ENCODE data around the gene ACTRT2.

ACTRT2 gene

GRCh38 chr1:2975466-2976179, 45.6 kb upstream of the ACTRT2 start:
- Histone ChIP-seq H3K36me3 (ENCODE audit: low read length) (no peaks in the 10 kb centered on the region), H3F3A (ENCODE audit: insufficient read depth) (no peaks in the 10 kb centered on the region), H3K9me2 (replicated peaks; ENCODE audit: insufficient read depth, low read length) (no peaks in the 10 kb centered on the region), H3K79me2 (ENCODE audit: insufficient read depth, low read length) (no peaks in the 10 kb centered on the region), H3K9me3 (ENCODE audit: insufficient read depth, low read length) (no peaks in the 10 kb centered on the region), H3K27ac (ENCODE audit: low read depth, low read length) (no peak overlapping the region), H3K4me2 (ENCODE audit: low read depth, low read length, poor library complexity, severe bottlenecking) (no peak overlapping the region), H3K9ac (ENCODE audit: low read length) (no peak overlapping the region), H2AFZ (ENCODE audit: low read depth, low read length, severe bottlenecking) (no peak overlapping the region), H3K4me3 (ENCODE audit: insufficient read depth, low read length, poor library complexity, severe bottlenecking) (no peak overlapping the region), H3K27me3 (ENCODE audit: low read length) (no peaks in the 10 kb centered on the region), H4K20me1 (ENCODE audit: low read depth, low read length) (no peaks in the 10 kb centered on the region)
- TF ChIP-seq EZH2phosphoT487 (conservative IDR thresholded peaks at IDR 0.05; ENCODE audit: low read length): no peak
- TF ChIP-seq CTCF (IDR thresholded peaks at IDR 0.05; ENCODE audit: insufficient read depth, low read length, poor library complexity, severe bottlenecking): no peak

DNA sequence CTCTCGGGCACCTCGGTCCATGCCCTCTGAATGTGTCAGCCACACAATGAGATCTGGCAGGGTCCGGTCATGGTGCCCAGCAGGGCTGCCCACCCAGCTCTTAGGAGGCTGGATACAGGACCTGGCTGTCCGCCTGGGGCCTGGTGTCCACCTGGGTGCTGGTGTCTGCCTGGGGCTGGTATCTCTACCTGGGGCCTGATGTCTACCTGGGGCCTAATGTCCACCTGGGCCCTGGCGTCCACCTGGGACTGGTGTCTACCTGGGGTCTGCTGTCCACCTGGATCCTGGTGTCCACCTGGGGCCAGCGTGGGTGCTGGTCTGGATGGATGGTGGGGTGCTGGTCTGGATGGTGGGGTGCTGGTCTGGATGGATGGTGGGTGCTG, 45.1 kb upstream of the ACTRT2 start:
- H3K9ac ChIP-seq (ENCODE audit: low read length): no peak overlapping the region
- no peaks in the 10 kb centered on the region for H3F3A ChIP-seq (ENCODE audit: insufficient read depth)
- H3K9me2 ChIP-seq (replicated peaks; ENCODE audit: insufficient read depth, low read length): no peaks in the 10 kb centered on the region
- H3K9me3 ChIP-seq (ENCODE audit: insufficient read depth, low read length): no peaks in the 10 kb centered on the region
- no peaks in the 10 kb centered on the region for H3K36me3 ChIP-seq (ENCODE audit: low read length)
- H3K4me3 ChIP-seq (ENCODE audit: insufficient read depth, low read length, poor library complexity, severe bottlenecking): no peak overlapping the region
- no peaks in the 10 kb centered on the region for H3K79me2 ChIP-seq (ENCODE audit: insufficient read depth, low read length)
- H3K4me2 ChIP-seq (ENCODE audit: low read depth, low read length, poor library complexity, severe bottlenecking): no peak overlapping the region
- no peaks in the 10 kb centered on the region for H3K27me3 ChIP-seq (ENCODE audit: low read length)
- H3K27ac ChIP-seq (ENCODE audit: low read depth, low read length): no peak overlapping the region
- H4K20me1 ChIP-seq (ENCODE audit: low read depth, low read length): no peaks in the 10 kb centered on the region
- H2AFZ ChIP-seq (ENCODE audit: low read depth, low read length, severe bottlenecking): no peak overlapping the region
- TF ChIP-seq EZH2phosphoT487 (conservative IDR thresholded peaks at IDR 0.05; ENCODE audit: low read length) (no peak), CTCF (IDR thresholded peaks at IDR 0.05; ENCODE audit: insufficient read depth, low read length, poor library complexity, severe bottlenecking) (no peak)

GRCh38 chr1:2977886-2978611, 43.2 kb upstream of the ACTRT2 start:
- no peaks in the 10 kb centered on the region for H3K9me2 ChIP-seq (replicated peaks; ENCODE audit: insufficient read depth, low read length)
- H3K4me2 ChIP-seq (ENCODE audit: low read depth, low read length, poor library complexity, severe bottlenecking): no peak overlapping the region
- no peak overlapping the region for H2AFZ ChIP-seq (ENCODE audit: low read depth, low read length, severe bottlenecking)
- no peaks in the 10 kb centered on the region for H3K79me2 ChIP-seq (ENCODE audit: insufficient read depth, low read length)
- no peaks in the 10 kb centered on the region for H3K36me3 ChIP-seq (ENCODE audit: low read length)
- no peak overlapping the region for H3K27ac ChIP-seq (ENCODE audit: low read depth, low read length)
- H3F3A ChIP-seq (ENCODE audit: insufficient read depth): no peaks in the 10 kb centered on the region
- no peaks in the 10 kb centered on the region for H3K9me3 ChIP-seq (ENCODE audit: insufficient read depth, low read length)
- no peak overlapping the region for H3K9ac ChIP-seq (ENCODE audit: low read length)
- H3K4me3 ChIP-seq (ENCODE audit: insufficient read depth, low read length, poor library complexity, severe bottlenecking): no peak overlapping the region
- H4K20me1 ChIP-seq (ENCODE audit: low read depth, low read length): no peaks in the 10 kb centered on the region
- H3K27me3 ChIP-seq (ENCODE audit: low read length): no peaks in the 10 kb centered on the region
- TF ChIP-seq EZH2phosphoT487 (conservative IDR thresholded peaks at IDR 0.05; ENCODE audit: low read length) (no peak), CTCF (IDR thresholded peaks at IDR 0.05; ENCODE audit: insufficient read depth, low read length, poor library complexity, severe bottlenecking) (no peak)
